Measurements from ENCODE around the gene HOXA6. TPM values are rescaled to one million over a fixed set of nuclear protein-coding genes. Genes with fewer than 3 reads are reported as not detected.

HOXA6 gene
- total and polyA plus RNA-seq, 10 of the 15 experiments (the other 5 are each of a cell fraction or from before 2014, with no cell fraction given), result 0.08 TPM; not detected in 9

DNA sequence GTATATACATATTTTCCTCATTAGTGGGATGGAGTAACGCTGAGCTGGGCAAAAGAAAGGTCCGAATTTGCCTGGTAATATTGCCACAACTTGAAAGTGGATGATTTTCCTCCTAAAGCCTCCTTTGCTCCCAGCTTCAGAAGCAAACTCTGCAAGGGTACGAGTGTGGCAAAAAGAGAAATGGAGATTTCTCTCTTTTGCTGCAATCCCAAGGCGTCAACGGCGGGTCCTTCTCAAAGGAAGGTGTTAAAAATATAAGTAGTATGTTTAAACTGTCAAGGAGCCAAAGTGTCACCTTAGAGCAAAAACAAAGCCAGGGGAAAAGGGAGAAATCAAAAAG, 32.7 kb downstream of the HOXA6 start (continued):
- TF ChIP-seq, protein P1, sequence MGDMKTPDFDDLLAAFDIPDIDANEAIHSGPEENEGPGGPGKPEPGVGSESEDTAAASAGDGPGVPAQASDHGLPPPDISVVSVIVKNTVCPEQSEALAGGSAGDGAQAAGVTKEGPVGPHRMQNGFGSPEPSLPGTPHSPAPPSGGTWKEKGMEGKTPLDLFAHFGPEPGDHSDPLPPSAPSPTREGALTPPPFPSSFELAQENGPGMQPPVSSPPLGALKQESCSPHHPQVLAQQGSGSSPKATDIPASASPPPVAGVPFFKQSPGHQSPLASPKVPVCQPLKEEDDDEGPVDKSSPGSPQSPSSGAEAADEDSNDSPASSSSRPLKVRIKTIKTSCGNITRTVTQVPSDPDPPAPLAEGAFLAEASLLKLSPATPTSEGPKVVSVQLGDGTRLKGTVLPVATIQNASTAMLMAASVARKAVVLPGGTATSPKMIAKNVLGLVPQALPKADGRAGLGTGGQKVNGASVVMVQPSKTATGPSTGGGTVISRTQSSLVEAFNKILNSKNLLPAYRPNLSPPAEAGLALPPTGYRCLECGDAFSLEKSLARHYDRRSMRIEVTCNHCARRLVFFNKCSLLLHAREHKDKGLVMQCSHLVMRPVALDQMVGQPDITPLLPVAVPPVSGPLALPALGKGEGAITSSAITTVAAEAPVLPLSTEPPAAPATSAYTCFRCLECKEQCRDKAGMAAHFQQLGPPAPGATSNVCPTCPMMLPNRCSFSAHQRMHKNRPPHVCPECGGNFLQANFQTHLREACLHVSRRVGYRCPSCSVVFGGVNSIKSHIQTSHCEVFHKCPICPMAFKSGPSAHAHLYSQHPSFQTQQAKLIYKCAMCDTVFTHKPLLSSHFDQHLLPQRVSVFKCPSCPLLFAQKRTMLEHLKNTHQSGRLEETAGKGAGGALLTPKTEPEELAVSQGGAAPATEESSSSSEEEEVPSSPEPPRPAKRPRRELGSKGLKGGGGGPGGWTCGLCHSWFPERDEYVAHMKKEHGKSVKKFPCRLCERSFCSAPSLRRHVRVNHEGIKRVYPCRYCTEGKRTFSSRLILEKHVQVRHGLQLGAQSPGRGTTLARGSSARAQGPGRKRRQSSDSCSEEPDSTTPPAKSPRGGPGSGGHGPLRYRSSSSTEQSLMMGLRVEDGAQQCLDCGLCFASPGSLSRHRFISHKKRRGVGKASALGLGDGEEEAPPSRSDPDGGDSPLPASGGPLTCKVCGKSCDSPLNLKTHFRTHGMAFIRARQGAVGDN (IDR thresholded peaks at IDR 0.05), result no peak
- TF ChIP-seq NBN (IDR thresholded peaks at IDR 0.05), result no peak
- no peak for TF ChIP-seq RELA (IDR thresholded peaks at IDR 0.05; ENCODE audit: borderline replicate concordance, partially characterized antibody)

DNA sequence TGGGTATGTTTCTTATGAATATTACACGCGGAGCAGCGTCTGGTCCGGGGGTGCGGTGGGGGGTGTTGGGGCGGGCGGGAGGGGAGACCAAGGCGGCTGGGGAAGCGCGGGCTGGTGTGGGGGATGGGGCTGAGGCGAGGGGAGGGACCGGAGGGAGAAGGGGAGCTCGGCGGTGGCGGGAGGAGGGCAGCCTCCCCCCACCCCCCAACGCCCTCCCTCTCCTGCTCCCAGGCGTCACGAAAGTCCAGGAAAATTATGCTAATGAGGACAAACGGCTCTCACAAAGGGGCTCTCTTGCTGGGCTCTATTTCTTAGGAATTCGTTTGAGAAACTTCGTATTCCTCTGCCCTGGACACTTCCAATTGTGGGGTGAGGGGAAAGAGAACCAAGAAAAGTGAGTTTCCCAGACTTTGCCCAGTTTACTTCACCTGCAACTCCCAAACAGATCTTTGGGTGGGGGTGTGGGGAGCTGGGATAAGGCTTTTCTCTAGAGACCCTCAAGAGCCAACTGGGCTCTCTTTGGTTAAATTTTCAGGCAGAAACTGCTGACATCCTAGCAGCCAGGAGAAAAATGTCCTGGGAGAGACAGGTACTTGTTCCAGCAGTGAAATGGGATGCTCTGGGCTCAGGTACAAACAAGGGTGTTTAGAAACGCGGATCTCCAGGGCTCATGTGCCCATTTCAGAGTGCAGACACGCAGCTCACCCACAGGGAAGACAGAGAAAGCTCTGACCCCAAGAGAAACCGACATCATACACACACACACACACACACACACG, 33.4 kb downstream of the HOXA6 start:
- Histone ChIP-seq H3K79me2 (ENCODE audit: control insufficient read depth, insufficient read depth, low read length) (no peaks in the 10 kb centered on the region), H3K4me2 (ENCODE audit: control insufficient read depth, insufficient read depth) (no peak overlapping the region), H3K4me3 (no peak overlapping the region), H4K20me1 (ENCODE audit: control insufficient read depth, insufficient read depth) (no peaks in the 10 kb centered on the region; the same call in 1 of the 2 replicates), H3K9me3 (replicated peaks; ENCODE audit: control insufficient read depth, insufficient read depth, low read length) (no peaks in the 10 kb centered on the region), H3K27ac (ENCODE audit: control insufficient read depth, insufficient read depth) (no peak overlapping the region), H2AFZ (ENCODE audit: control insufficient read depth, low read depth, low read length) (no peak overlapping the region), H3K27me3 (replicated peaks in 1 of 2; ENCODE audit: control insufficient read depth in 2 of 2, insufficient read depth in 2 of 2, low read length in 1 of 2) (no peaks in the 10 kb centered on the region), H3K9ac (ENCODE audit: control insufficient read depth, insufficient read depth, low read length) (no peak overlapping the region), H3K4me1 (ENCODE audit: control insufficient read depth, insufficient read depth, low read length) (no peaks in the 10 kb centered on the region), H3K36me3 (ENCODE audit: control insufficient read depth in 2 of 2, insufficient read depth in 2 of 2, low read length in 1 of 2) (no peaks in the 10 kb centered on the region)
- no peak for FAIRE-seq
- no peak for ATAC-seq
- in situ Hi-C loops (cut with MboI), result no loop called here
- POLR2A ChIA-PET, result no interaction called here
- RAD21 ChIA-PET (ENCODE audit: unreplicated experiment), result interaction anchor here (1.4 kb wide), 1 partner anchor 260 kb away, joined by 3 read pairs; no protein-coding TSS in a partner anchor
- no TSS peak for BruUV-seq (replicated peaks)
- DNase-seq (ENCODE audit: low read depth, low spot score), result no peak
- 27% methylated on average over 10 of the region's 26 CpGs for WGBS (ENCODE audit: insufficient coverage, insufficient replicate concordance, low lambda C conversion rate, missing lambda C conversion rate)
- intact Hi-C loops (cut with micrococcal nuclease; ENCODE audit: unreplicated experiment), result no loop called here
- CTCF ChIA-PET, result no interaction called here
- SMC1A ChIA-PET (ENCODE audit: uncharacterized antibody, unreplicated experiment), result no interaction called here
- TF ChIP-seq HDAC6 (IDR thresholded peaks at IDR 0.05; ENCODE audit: unreplicated experiment) (no peak), CHD2 (IDR thresholded peaks at IDR 0.05; ENCODE audit: borderline replicate concordance, low read depth, low read length) (no peak), KDM1A (IDR thresholded peaks at IDR 0.05; ENCODE audit: borderline replicate concordance) (no peak), FOS (IDR thresholded peaks at IDR 0.05; ENCODE audit: borderline replicate concordance, extremely low read depth, insufficient read length) (no peak), ESRRA (IDR thresholded peaks at IDR 0.05; ENCODE audit: low read length) (no peak), NR2F1 (conservative IDR thresholded peaks at IDR 0.05) (no peak), SP1 (IDR thresholded peaks at IDR 0.05; ENCODE audit: low read depth, low read length) (no peak)
- TF ChIP-seq, protein P2, sequence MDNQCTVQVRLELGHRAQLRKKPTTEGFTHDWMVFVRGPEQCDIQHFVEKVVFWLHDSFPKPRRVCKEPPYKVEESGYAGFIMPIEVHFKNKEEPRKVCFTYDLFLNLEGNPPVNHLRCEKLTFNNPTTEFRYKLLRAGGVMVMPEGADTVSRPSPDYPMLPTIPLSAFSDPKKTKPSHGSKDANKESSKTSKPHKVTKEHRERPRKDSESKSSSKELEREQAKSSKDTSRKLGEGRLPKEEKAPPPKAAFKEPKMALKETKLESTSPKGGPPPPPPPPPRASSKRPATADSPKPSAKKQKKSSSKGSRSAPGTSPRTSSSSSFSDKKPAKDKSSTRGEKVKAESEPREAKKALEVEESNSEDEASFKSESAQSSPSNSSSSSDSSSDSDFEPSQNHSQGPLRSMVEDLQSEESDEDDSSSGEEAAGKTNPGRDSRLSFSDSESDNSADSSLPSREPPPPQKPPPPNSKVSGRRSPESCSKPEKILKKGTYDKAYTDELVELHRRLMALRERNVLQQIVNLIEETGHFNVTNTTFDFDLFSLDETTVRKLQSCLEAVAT (IDR thresholded peaks at IDR 0.05), result no peak
- TF ChIP-seq, protein P3, sequence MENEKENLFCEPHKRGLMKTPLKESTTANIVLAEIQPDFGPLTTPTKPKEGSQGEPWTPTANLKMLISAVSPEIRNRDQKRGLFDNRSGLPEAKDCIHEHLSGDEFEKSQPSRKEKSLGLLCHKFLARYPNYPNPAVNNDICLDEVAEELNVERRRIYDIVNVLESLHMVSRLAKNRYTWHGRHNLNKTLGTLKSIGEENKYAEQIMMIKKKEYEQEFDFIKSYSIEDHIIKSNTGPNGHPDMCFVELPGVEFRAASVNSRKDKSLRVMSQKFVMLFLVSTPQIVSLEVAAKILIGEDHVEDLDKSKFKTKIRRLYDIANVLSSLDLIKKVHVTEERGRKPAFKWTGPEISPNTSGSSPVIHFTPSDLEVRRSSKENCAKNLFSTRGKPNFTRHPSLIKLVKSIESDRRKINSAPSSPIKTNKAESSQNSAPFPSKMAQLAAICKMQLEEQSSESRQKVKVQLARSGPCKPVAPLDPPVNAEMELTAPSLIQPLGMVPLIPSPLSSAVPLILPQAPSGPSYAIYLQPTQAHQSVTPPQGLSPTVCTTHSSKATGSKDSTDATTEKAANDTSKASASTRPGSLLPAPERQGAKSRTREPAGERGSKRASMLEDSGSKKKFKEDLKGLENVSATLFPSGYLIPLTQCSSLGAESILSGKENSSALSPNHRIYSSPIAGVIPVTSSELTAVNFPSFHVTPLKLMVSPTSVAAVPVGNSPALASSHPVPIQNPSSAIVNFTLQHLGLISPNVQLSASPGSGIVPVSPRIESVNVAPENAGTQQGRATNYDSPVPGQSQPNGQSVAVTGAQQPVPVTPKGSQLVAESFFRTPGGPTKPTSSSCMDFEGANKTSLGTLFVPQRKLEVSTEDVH (IDR thresholded peaks at IDR 0.05; ENCODE audit: low read depth, partially characterized antibody), result no peak

Data from GM12878 (cell line).